Measurements from ENCODE around the gene OSBPL1A. TPM values are rescaled to one million over a fixed set of nuclear protein-coding genes. Genes with fewer than 3 reads are reported as not detected.

OSBPL1A gene
- total and polyA plus RNA-seq, 10 of the 15 experiments (the other 5 are each of a cell fraction or from before 2014, with no cell fraction given), result 0.02 to 0.83 (median 0.11) TPM; not detected in 6

DNA sequence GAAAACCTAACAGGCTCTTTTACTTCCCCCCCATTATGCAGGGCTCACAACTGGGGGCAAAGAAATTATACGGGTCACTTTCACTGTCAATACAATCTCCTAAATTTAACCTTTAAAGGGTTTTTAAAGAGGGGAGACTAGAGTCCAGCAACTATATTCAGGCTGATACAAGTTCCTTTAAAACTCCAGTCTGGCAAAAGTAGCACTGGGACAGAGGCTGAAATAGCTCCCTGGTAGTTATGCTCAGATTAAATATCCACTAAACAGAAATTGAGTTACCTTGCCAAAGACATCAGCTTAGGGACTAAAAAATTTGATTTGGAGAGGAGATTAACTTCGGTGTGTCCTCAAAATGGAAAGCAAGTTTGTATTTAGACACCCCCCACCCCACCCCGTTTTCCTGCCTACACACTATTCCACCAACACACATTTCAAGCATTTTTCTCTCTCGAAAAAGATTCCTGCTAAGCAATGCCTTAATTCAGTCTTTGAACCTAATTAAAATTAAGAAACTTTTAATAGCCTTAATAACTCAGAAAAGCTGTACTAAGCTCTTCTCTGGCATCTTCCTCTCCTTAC is 127.2 kb downstream of the OSBPL1A start (continued):
- TF ChIP-seq, protein P1, sequence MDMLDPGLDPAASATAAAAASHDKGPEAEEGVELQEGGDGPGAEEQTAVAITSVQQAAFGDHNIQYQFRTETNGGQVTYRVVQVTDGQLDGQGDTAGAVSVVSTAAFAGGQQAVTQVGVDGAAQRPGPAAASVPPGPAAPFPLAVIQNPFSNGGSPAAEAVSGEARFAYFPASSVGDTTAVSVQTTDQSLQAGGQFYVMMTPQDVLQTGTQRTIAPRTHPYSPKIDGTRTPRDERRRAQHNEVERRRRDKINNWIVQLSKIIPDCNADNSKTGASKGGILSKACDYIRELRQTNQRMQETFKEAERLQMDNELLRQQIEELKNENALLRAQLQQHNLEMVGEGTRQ (IDR thresholded peaks at IDR 0.05; ENCODE audit: borderline replicate concordance, low read depth, low read length), result no peak
- no peak for TF ChIP-seq JUNB (IDR thresholded peaks at IDR 0.05)
- TF ChIP-seq, protein P2, sequence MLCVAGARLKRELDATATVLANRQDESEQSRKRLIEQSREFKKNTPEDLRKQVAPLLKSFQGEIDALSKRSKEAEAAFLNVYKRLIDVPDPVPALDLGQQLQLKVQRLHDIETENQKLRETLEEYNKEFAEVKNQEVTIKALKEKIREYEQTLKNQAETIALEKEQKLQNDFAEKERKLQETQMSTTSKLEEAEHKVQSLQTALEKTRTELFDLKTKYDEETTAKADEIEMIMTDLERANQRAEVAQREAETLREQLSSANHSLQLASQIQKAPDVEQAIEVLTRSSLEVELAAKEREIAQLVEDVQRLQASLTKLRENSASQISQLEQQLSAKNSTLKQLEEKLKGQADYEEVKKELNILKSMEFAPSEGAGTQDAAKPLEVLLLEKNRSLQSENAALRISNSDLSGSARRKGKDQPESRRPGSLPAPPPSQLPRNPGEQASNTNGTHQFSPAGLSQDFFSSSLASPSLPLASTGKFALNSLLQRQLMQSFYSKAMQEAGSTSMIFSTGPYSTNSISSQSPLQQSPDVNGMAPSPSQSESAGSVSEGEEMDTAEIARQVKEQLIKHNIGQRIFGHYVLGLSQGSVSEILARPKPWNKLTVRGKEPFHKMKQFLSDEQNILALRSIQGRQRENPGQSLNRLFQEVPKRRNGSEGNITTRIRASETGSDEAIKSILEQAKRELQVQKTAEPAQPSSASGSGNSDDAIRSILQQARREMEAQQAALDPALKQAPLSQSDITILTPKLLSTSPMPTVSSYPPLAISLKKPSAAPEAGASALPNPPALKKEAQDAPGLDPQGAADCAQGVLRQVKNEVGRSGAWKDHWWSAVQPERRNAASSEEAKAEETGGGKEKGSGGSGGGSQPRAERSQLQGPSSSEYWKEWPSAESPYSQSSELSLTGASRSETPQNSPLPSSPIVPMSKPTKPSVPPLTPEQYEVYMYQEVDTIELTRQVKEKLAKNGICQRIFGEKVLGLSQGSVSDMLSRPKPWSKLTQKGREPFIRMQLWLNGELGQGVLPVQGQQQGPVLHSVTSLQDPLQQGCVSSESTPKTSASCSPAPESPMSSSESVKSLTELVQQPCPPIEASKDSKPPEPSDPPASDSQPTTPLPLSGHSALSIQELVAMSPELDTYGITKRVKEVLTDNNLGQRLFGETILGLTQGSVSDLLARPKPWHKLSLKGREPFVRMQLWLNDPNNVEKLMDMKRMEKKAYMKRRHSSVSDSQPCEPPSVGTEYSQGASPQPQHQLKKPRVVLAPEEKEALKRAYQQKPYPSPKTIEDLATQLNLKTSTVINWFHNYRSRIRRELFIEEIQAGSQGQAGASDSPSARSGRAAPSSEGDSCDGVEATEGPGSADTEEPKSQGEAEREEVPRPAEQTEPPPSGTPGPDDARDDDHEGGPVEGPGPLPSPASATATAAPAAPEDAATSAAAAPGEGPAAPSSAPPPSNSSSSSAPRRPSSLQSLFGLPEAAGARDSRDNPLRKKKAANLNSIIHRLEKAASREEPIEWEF (IDR thresholded peaks at IDR 0.05; ENCODE audit: insufficient replicate concordance, low read depth, low read length), result no peak

DNA sequence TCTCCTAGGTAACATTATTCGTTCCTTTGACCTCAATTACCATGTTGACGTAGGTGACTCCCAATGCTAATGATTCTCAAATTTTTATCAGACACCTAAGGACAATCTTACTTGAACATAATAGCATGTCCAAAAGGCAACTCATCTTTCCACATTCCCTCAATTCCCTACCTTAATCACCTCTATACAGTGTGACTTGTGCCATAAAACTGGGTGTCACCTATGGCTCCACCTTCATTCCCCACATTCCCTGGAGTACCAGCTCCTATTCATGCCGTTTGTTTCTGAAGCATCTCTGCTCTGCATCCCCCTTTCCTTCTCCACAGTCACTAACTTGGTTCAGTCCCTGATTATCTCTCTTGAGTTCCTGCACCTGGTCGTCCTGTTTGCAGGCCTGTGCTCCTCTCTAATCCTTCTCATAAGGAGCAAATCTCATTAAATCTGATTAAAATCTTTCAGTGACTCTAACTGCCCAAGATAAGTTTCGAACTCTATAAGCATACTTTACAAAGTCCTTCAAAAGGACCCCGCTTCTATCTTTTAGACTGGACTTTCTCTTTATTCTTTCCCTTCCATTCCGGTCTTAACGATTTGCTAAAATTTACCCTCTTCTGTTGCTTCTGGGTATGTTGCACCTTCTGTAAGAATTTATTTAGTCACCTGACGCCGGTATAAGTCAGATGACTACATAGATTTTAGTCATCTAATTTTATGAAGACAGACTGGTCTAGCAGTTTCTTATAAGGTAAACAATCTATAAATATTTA is 128.7 kb downstream of the OSBPL1A start:
- CTCF ChIA-PET, result no interaction called here
- no peaks in the 10 kb centered on the region for H3K79me2 ChIP-seq (ENCODE audit: control insufficient read depth, insufficient read depth, low read length)
- no TSS peak for BruUV-seq (replicated peaks)
- TF ChIP-seq, protein P3, sequence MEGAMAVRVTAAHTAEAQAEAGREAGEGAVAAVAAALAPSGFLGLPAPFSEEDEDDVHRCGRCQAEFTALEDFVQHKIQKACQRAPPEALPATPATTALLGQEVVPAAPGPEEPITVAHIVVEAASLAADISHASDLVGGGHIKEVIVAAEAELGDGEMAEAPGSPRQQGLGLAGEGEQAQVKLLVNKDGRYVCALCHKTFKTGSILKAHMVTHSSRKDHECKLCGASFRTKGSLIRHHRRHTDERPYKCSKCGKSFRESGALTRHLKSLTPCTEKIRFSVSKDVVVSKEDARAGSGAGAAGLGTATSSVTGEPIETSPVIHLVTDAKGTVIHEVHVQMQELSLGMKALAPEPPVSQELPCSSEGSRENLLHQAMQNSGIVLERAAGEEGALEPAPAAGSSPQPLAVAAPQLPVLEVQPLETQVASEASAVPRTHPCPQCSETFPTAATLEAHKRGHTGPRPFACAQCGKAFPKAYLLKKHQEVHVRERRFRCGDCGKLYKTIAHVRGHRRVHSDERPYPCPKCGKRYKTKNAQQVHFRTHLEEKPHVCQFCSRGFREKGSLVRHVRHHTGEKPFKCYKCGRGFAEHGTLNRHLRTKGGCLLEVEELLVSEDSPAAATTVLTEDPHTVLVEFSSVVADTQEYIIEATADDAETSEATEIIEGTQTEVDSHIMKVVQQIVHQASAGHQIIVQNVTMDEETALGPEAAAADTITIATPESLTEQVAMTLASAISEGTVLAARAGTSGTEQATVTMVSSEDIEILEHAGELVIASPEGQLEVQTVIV (IDR thresholded peaks at IDR 0.05; ENCODE audit: borderline replicate concordance, partially characterized antibody), result no peak
- TF ChIP-seq BMI1 (IDR thresholded peaks at IDR 0.05; ENCODE audit: borderline replicate concordance) (no peak), ZNF217 (IDR thresholded peaks at IDR 0.05) (no peak), ELK1 (IDR thresholded peaks at IDR 0.05; ENCODE audit: low read depth, low read length) (no peak), NR2F1 (conservative IDR thresholded peaks at IDR 0.05) (no peak)
- TF ChIP-seq, protein P4, sequence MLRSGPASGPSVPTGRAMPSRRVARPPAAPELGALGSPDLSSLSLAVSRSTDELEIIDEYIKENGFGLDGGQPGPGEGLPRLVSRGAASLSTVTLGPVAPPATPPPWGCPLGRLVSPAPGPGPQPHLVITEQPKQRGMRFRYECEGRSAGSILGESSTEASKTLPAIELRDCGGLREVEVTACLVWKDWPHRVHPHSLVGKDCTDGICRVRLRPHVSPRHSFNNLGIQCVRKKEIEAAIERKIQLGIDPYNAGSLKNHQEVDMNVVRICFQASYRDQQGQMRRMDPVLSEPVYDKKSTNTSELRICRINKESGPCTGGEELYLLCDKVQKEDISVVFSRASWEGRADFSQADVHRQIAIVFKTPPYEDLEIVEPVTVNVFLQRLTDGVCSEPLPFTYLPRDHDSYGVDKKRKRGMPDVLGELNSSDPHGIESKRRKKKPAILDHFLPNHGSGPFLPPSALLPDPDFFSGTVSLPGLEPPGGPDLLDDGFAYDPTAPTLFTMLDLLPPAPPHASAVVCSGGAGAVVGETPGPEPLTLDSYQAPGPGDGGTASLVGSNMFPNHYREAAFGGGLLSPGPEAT (IDR thresholded peaks at IDR 0.05; ENCODE audit: low read depth), result no peak

More for the DNA sequence above, 128.7 kb downstream of the OSBPL1A start:
- no peaks in the 10 kb centered on the region for H3K9me3 ChIP-seq (replicated peaks; ENCODE audit: control insufficient read depth, insufficient read depth, low read length)
- H3K4me2 ChIP-seq (ENCODE audit: control insufficient read depth, insufficient read depth), result no peak overlapping the region
- H4K20me1 ChIP-seq (ENCODE audit: control insufficient read depth, insufficient read depth), result no peaks in the 10 kb centered on the region
- no peaks in the 10 kb centered on the region for H3K36me3 ChIP-seq (ENCODE audit: control insufficient read depth in 2 of 2, insufficient read depth in 2 of 2, low read length in 1 of 2)
- no peak overlapping the region for H2AFZ ChIP-seq (ENCODE audit: control insufficient read depth, low read depth, low read length)
- no peaks in the 10 kb centered on the region for H3K4me1 ChIP-seq (ENCODE audit: control insufficient read depth, insufficient read depth, low read length)
- RAD21 ChIA-PET (ENCODE audit: unreplicated experiment), result no interaction called here
- no peak for ATAC-seq
- in situ Hi-C loops (cut with MboI), result no loop called here
- no peak for DNase-seq (ENCODE audit: low read depth, low spot score)
- intact Hi-C loops (cut with micrococcal nuclease; ENCODE audit: unreplicated experiment), result no loop called here
- POLR2A ChIA-PET, result no interaction called here
- H3K27me3 ChIP-seq (replicated peaks in 1 of 2; ENCODE audit: control insufficient read depth in 2 of 2, insufficient read depth in 2 of 2, low read length in 1 of 2), result peaks cover 7 to 15% of the 10 kb centered on the region in 2 experiments
- no peak overlapping the region for H3K27ac ChIP-seq (ENCODE audit: control insufficient read depth, insufficient read depth)
- WGBS (ENCODE audit: insufficient coverage, insufficient replicate concordance, low lambda C conversion rate, missing lambda C conversion rate), result 46% methylated on average over 10 of the region's 10 CpGs
- H3K4me3 ChIP-seq, result no peak overlapping the region
- FAIRE-seq, result no peak
- SMC1A ChIA-PET (ENCODE audit: uncharacterized antibody, unreplicated experiment), result no interaction called here
- H3K9ac ChIP-seq (ENCODE audit: control insufficient read depth, insufficient read depth, low read length), result no peak overlapping the region
